Osteocyte (in vitro differentiated cells): Measurements from ENCODE around the gene PKHD1. TPM values are rescaled to one million over a fixed set of nuclear protein-coding genes. Genes with fewer than 3 reads are reported as not detected.
A peak's percentile ranks its signal among the peaks of the same experiment; 100 is the strongest.

ENCODE experiments used
- DNase-seq: peaks from one replicate; pipeline ENCODE4 v3.0.0; 2021; ENCODE audit warnings: mixed read lengths; ENCODE audit not compliant: unreplicated experiment; ENCODE audit errors: extremely low spot score
- H3K27ac Mint-ChIP-seq: one replicate; pipeline ENCODE4 v1.8.0; 2021; ENCODE audit warnings: mild to moderate bottlenecking, mixed read lengths; ENCODE audit not compliant: unreplicated experiment
- H3K27me3 Mint-ChIP-seq: one replicate; pipeline ENCODE4 v1.8.0; 2021; ENCODE audit warnings: mixed read lengths; ENCODE audit not compliant: unreplicated experiment
- H3K36me3 Mint-ChIP-seq: one replicate; pipeline ENCODE4 v1.8.0; 2021; ENCODE audit warnings: mixed read lengths; ENCODE audit not compliant: unreplicated experiment
- H3K4me1 Mint-ChIP-seq: one replicate; pipeline ENCODE4 v1.8.0; 2021; ENCODE audit warnings: mixed read lengths; ENCODE audit not compliant: unreplicated experiment
- H3K4me3 Mint-ChIP-seq: one replicate; pipeline ENCODE4 v1.8.0; 2021; ENCODE audit warnings: mild to moderate bottlenecking, moderate library complexity, mixed read lengths; ENCODE audit not compliant: unreplicated experiment
- H3K9me3 Mint-ChIP-seq: one replicate; pipeline ENCODE4 v1.8.0; 2021; ENCODE audit warnings: mixed read lengths; ENCODE audit not compliant: unreplicated experiment
- CTCF ChIP-seq: fragments of 200-600 bp; sonication (generic); IDR thresholded peaks from 2 replicates; pipeline ENCODE4 v1.5.0; 2021; ENCODE audit warnings: antibody characterized with exemption, mild to moderate bottlenecking, moderate library complexity
- total RNA-seq: library from RNA; stranded (reverse); gene quantifications from 2 replicates; pipeline ENCODE4 v1.2.1, GENCODE V29; 2021

The PKHD1 gene
- total RNA-seq, 1 donor from 2014 or later = not detected

- H3K4me1 Mint-ChIP-seq = no peaks in the 10 kb centered on the region
- no peak overlapping the region for H3K27ac Mint-ChIP-seq
- TF ChIP-seq CTCF = no peak
- H3K27me3 Mint-ChIP-seq = peaks cover 17% of the 10 kb centered on the region
- no peaks in the 10 kb centered on the region for H3K9me3 Mint-ChIP-seq
- no peak overlapping the region for H3K4me3 Mint-ChIP-seq
- DNase-seq = no peak
- H3K36me3 Mint-ChIP-seq = no peaks in the 10 kb centered on the region
Observed at GRCh38 chr6:52076791-52077179, 10.6 kb downstream of the PKHD1 start.

- no peaks in the 10 kb centered on the region for H3K9me3 Mint-ChIP-seq
- H3K27ac Mint-ChIP-seq = no peak overlapping the region
- H3K27me3 Mint-ChIP-seq = peaks cover 15% of the 10 kb centered on the region
- H3K4me3 Mint-ChIP-seq = no peak overlapping the region
- H3K36me3 Mint-ChIP-seq = no peaks in the 10 kb centered on the region
- no peak for TF ChIP-seq CTCF
- no peak for DNase-seq
- no peaks in the 10 kb centered on the region for H3K4me1 Mint-ChIP-seq
Observed at GRCh38 chr6:52074716-52075115, 12.7 kb downstream of the PKHD1 start.

GRCh38 chr6:52074155-52074554 lies 13.3 kb downstream of the PKHD1 start:
- TF ChIP-seq CTCF = no peak
- no peak overlapping the region for H3K4me3 Mint-ChIP-seq
- H3K27me3 Mint-ChIP-seq = peaks cover 13% of the 10 kb centered on the region
- H3K36me3 Mint-ChIP-seq = no peaks in the 10 kb centered on the region
- H3K9me3 Mint-ChIP-seq = no peaks in the 10 kb centered on the region
- no peak overlapping the region for H3K27ac Mint-ChIP-seq
- H3K4me1 Mint-ChIP-seq = no peaks in the 10 kb centered on the region
- DNase-seq = no peak

- TF ChIP-seq CTCF = no peak
- DNase-seq = no peak
- Mint-ChIP-seq H3K9me3 (no peaks in the 10 kb centered on the region), H3K4me1 (no peaks in the 10 kb centered on the region), H3K36me3 (no peaks in the 10 kb centered on the region), H3K27ac (no peak overlapping the region), H3K4me3 (no peak overlapping the region), H3K27me3 (peaks cover 3% of the 10 kb centered on the region)
Observed at GRCh38 chr6:52065621-52066020, 21.8 kb downstream of the PKHD1 start.

GRCh38 chr6:52063584-52064344 lies 23.6 kb downstream of the PKHD1 start:
- no peaks in the 10 kb centered on the region for H3K9me3 Mint-ChIP-seq
- no peaks in the 10 kb centered on the region for H3K36me3 Mint-ChIP-seq
- no peak for DNase-seq
- H3K4me3 Mint-ChIP-seq = no peak overlapping the region
- no peaks in the 10 kb centered on the region for H3K4me1 Mint-ChIP-seq
- peaks cover 3% of the 10 kb centered on the region for H3K27me3 Mint-ChIP-seq
- TF ChIP-seq CTCF = peak; percentile 45
- H3K27ac Mint-ChIP-seq = no peak overlapping the region
